Measurements from ENCODE around the gene PGF.

DNA sequence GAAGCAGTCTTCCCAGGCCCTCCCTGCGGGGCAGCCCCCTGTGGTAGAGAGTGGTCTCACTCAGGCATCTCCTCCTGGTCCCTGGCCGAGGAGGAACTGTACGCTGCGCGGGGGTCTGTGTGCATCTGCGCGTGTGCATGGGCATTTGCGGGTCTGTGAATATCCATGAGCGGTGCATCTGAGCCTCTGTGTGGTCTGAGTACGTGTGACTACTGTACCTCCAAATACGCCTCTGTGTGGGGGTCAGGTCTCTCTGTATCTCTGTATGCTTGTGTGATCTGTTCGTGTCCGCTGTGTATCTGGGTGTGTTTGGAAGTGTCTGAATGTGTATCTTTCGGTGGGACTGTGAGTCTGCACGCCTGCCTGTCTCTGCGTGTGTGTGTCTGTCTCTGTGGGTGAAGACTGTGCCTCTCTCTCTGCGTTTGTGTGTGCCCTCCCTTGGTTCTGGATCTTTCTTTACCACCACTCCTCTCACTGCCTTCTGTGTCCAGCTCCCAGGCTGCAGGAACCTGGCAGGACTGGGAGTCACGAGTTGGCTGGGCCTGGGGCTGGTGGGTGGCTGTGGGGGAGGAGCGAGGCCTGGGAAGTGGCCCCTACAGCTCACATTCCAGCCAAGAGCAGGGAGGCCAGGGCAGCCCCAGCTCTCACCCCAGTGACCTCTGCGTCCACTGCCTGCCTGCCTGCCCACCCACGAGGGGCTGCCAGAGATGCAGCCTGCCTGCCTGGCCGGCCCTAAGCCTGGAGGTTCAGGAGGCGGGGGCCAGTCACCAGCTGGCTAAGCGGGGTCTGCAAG is 1.1 kb upstream of the PGF start:
- no peak for TF ChIP-seq CTCF (IDR thresholded peaks at IDR 0.05)
- no peak for TF ChIP-seq POLR2AphosphoS5 (IDR thresholded peaks at IDR 0.05)
